Tibial nerve (tissue), 4 donors: ENCODE measurements around the gene ARID1B. TPM values are rescaled to one million over a fixed set of nuclear protein-coding genes. Genes with fewer than 3 reads are reported as not detected.

Experiments
- DNase-seq, 2 donors: peaks; one replicate each; pipeline ENCODE4 v3.0.0-alpha.2; 2019; ENCODE audit warnings: low spot score in 2 of 2
- H3K27ac ChIP-seq, 4 donors: fragments of 200-600 bp; sonication (generic) in 3 of 4; one replicate each; pipeline ENCODE4 v1.5.1; 2017 to 2019; ENCODE audit warnings: mild to moderate bottlenecking in 1 of 4
- H3K27me3 ChIP-seq, 2 donors: fragments of 200-600 bp; sonication (generic) in 1 of 2; one replicate each; pipeline versions ENCODE4 v1.5.1 to v1.6.0; 2017 to 2019
- H3K36me3 ChIP-seq, 3 donors: fragments of 200-600 bp; sonication (generic); one replicate each; pipeline ENCODE4 v1.5.1; 2018 to 2019
- H3K4me1 ChIP-seq, 4 donors: fragments of 200-600 bp; sonication (generic) in 3 of 4; one replicate each; pipeline ENCODE4 v1.5.1; 2017 to 2019
- H3K4me3 ChIP-seq, 4 donors: fragments of 200-600 bp; sonication (generic) in 3 of 4; one replicate each; pipeline ENCODE4 v1.5.1; 2017 to 2019; ENCODE audit warnings: mild to moderate bottlenecking in 1 of 4, moderate library complexity in 1 of 4
- H3K9me3 ChIP-seq, 4 donors: fragments of 200-600 bp; sonication (generic) in 3 of 4; one replicate each; pipeline ENCODE4 v1.5.1; 2017 to 2019
- EP300 ChIP-seq, 2 donors: sonication (generic); formaldehyde crosslinking; IDR thresholded peaks; one replicate each; pipeline ENCODE4 v1.6.1; 2017; ENCODE audit warnings: antibody characterized with exemption in 2 of 2, mild to moderate bottlenecking in 1 of 2
- POLR2A ChIP-seq, 2 donors: fragments of 450-650 bp; IDR thresholded peaks; one replicate each; pipeline ENCODE4 v1.6.1; 2017; ENCODE audit warnings: antibody characterized with exemption in 2 of 2, mild to moderate bottlenecking in 2 of 2, moderate library complexity in 2 of 2
- WGBS, 2 donors: methylation state at CpG; one replicate each; pipeline ENCODE4 v1.1.5; 2018; 5-methylcytosine and 5-hydroxymethylcytosine counted together
- total RNA-seq, 4 donors: library from RNA; depleted of rRNA; stranded (reverse); fragments of >200 nt; gene quantifications; one replicate each; pipeline ENCODE4 v1.1.0, GENCODE V29; 2016
- TF ChIP-seq, protein P1 (sequence below), 5 experiments: fragments of 200-600 bp in 3 of 5; fragments of 450-650 bp in 2 of 5; sonication (generic) in 3 of 5; IDR thresholded peaks; one replicate each; pipeline ENCODE4 v1.5.1; 2016 to 2019; ENCODE audit warnings: antibody characterized with exemption in 5 of 5, mild to moderate bottlenecking in 3 of 5, moderate library complexity in 2 of 5

The ARID1B gene
- total RNA-seq, 4 donors from 2014 or later: 91.5 to 123 (median 110) TPM

GRCh38 chr6:157024745-157025144, 247.6 kb downstream of the ARID1B start:
- TF ChIP-seq, protein P1, sequence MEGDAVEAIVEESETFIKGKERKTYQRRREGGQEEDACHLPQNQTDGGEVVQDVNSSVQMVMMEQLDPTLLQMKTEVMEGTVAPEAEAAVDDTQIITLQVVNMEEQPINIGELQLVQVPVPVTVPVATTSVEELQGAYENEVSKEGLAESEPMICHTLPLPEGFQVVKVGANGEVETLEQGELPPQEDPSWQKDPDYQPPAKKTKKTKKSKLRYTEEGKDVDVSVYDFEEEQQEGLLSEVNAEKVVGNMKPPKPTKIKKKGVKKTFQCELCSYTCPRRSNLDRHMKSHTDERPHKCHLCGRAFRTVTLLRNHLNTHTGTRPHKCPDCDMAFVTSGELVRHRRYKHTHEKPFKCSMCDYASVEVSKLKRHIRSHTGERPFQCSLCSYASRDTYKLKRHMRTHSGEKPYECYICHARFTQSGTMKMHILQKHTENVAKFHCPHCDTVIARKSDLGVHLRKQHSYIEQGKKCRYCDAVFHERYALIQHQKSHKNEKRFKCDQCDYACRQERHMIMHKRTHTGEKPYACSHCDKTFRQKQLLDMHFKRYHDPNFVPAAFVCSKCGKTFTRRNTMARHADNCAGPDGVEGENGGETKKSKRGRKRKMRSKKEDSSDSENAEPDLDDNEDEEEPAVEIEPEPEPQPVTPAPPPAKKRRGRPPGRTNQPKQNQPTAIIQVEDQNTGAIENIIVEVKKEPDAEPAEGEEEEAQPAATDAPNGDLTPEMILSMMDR (IDR thresholded peaks at IDR 0.05): no peak
- TF ChIP-seq POLR2A (IDR thresholded peaks at IDR 0.05): no peak
- no peak overlapping the region for H3K4me3 ChIP-seq
- peak overlapping the region in 1 of 4 donors; percentile 95 for H3K27ac ChIP-seq

GRCh38 chr6:157025437-157025836, 248.3 kb downstream of the ARID1B start:
- Histone ChIP-seq H3K27ac (no peak overlapping the region), H3K27me3 (no peaks in the 10 kb centered on the region), H3K4me3 (no peak overlapping the region), H3K9me3 (peaks cover 0 to 9% (median 0%) of the 10 kb centered on the region in 4 donors), H3K4me1 (peaks cover 0 to 27% (median 3%) of the 10 kb centered on the region in 4 donors), H3K36me3 (peaks cover 0 to 6% (median 0%) of the 10 kb centered on the region in 3 donors)
- DNase-seq: no peak
- 83 to 89% methylated on average over 1 of the region's 1 CpG for WGBS, 2 donors
- TF ChIP-seq POLR2A (IDR thresholded peaks at IDR 0.05) (no peak), EP300 (IDR thresholded peaks at IDR 0.05) (no peak)
- TF ChIP-seq, protein P1 (IDR thresholded peaks at IDR 0.05): no peak

More at GRCh38 chr6:157024745-157025144, 247.6 kb downstream of the ARID1B start:
- Histone ChIP-seq H3K36me3 (peaks cover 0 to 3% (median 0%) of the 10 kb centered on the region in 3 donors), H3K4me1 (peaks cover 0 to 34% (median 6%) of the 10 kb centered on the region in 4 donors), H3K27me3 (no peaks in the 10 kb centered on the region), H3K9me3 (peaks cover 0 to 9% (median 0%) of the 10 kb centered on the region in 4 donors)
- DNase-seq: no peak
- 70 to 71% methylated on average over 3 of the region's 3 CpGs for WGBS, 2 donors

- Histone ChIP-seq H3K4me3 (no peak overlapping the region), H3K27me3 (no peaks in the 10 kb centered on the region), H3K36me3 (peaks cover 0 to 6% (median 0%) of the 10 kb centered on the region in 3 donors), H3K9me3 (peaks cover 0 to 8% (median 0%) of the 10 kb centered on the region in 4 donors), H3K4me1 (peaks cover 0 to 20% (median 13%) of the 10 kb centered on the region in 4 donors), H3K27ac (no peak overlapping the region)
- 93 to 100% methylated on average over 4 of the region's 4 CpGs for WGBS, 2 donors
- no peak for DNase-seq
- TF ChIP-seq, protein P1 (IDR thresholded peaks at IDR 0.05): no peak
- TF ChIP-seq POLR2A (IDR thresholded peaks at IDR 0.05): no peak
Measured at GRCh38 chr6:157029980-157030690, 253.0 kb downstream of the ARID1B start.

DNA sequence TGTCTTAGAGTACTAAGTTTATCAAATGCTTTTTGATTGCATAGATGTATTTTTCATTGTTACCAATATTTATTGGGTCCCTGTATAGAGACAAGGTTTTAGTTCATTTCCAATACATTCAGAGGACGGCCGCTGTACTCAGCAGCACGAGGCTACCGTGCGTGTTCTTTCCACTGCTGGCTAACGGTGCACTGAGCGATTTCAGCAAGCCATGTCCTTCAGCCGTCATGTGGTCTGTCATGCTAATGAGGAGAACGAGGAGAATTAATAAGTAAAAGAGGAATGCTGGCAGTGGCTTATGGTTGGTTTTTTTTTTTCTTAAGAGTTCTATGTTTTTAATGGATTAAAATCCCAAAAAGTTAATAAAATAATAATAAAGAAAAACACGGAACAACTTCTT, 253.6 kb downstream of the ARID1B start:
- no peak overlapping the region for H3K4me3 ChIP-seq
- DNase-seq: no peak
- H3K9me3 ChIP-seq: peaks cover 0 to 2% (median 0%) of the 10 kb centered on the region in 4 donors
- peaks cover 0 to 27% (median 16%) of the 10 kb centered on the region in 4 donors for H3K4me1 ChIP-seq
- H3K27ac ChIP-seq: no peak overlapping the region
- peaks cover 0 to 6% (median 0%) of the 10 kb centered on the region in 3 donors for H3K36me3 ChIP-seq
- no peaks in the 10 kb centered on the region for H3K27me3 ChIP-seq
- TF ChIP-seq, protein P1 (IDR thresholded peaks at IDR 0.05): no peak
- no peak for TF ChIP-seq EP300 (IDR thresholded peaks at IDR 0.05)
- no peak for TF ChIP-seq POLR2A (IDR thresholded peaks at IDR 0.05)
- WGBS, 2 donors: 89 to 91% methylated on average over 10 of the region's 10 CpGs

DNA sequence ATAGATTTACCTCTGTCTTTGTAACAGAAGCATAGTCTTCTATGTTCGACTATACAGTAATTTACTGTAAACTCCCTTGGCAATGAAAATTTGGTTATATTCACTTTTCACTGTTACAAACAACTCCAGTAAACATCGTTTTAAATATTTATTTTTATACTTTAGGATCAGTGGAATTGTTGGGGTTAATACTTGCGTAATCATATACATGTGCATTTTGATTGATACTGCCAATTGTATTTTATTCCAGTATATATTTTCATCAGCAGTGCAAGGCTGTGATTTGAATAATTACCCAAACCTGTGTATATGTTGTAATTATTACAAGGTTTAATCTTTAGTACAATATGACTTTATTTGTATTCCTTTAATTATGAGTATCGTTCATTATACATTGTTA, 255.7 kb downstream of the ARID1B start:
- DNase-seq: no peak
- WGBS, 2 donors: 61 to 62% methylated on average over 4 of the region's 4 CpGs
- Histone ChIP-seq H3K27me3 (no peaks in the 10 kb centered on the region), H3K4me3 (peak overlapping the region in 3 of 4 donors; percentile 29 to 48 (median 44)), H3K4me1 (peaks cover 0 to 46% (median 20%) of the 10 kb centered on the region in 4 donors), H3K27ac (peak overlapping the region in 3 of 4 donors; percentile 67 to 81 (median 76)), H3K36me3 (peaks cover 0 to 6% (median 0%) of the 10 kb centered on the region in 3 donors), H3K9me3 (no peaks in the 10 kb centered on the region)
- TF ChIP-seq POLR2A (IDR thresholded peaks at IDR 0.05) (no peak), EP300 (IDR thresholded peaks at IDR 0.05) (no peak)
- TF ChIP-seq, protein P1 (IDR thresholded peaks at IDR 0.05): no peak
